Stimulated activated CD4-positive, alpha-beta T cell treated with anti-CD3 and anti-CD28 coated beads, Interleukin-4, amount 100 ng/mL, for 4 hours (primary cell): ENCODE results near the gene ZBTB7B.

Experiments used
- DNase-seq, 2 experiments: peaks; one replicate each; pipeline ENCODE4 v3.0.0-alpha.2; 2020

ZBTB7B gene

GRCh38 chr1:155018617-155019348 lies 16.2 kb downstream of the ZBTB7B start:
- DNase-seq, result no peak

- DNase-seq, result no peak
Observed at GRCh38 chr1:155019377-155020245, 17.0 kb downstream of the ZBTB7B start.

- no peak for DNase-seq
Observed at GRCh38 chr1:155022136-155022926, 19.7 kb downstream of the ZBTB7B start.

- no peak for DNase-seq
Observed at GRCh38 chr1:155022927-155023236, 20.3 kb downstream of the ZBTB7B start.

GRCh38 chr1:155023627-155024026 lies 21.0 kb downstream of the ZBTB7B start:
- no peak for DNase-seq

- no peak for DNase-seq
Observed at GRCh38 chr1:155024315-155024714, 21.7 kb downstream of the ZBTB7B start.

GRCh38 chr1:155026154-155026553 lies 23.6 kb downstream of the ZBTB7B start:
- DNase-seq, result no peak

- DNase-seq, result no peak
Observed at GRCh38 chr1:155026588-155026987, 24.0 kb downstream of the ZBTB7B start.

- no peak for DNase-seq
Observed at GRCh38 chr1:155029513-155030242, 27.1 kb downstream of the ZBTB7B start.

- no peak for DNase-seq
Observed at GRCh38 chr1:155030243-155030795, 27.7 kb downstream of the ZBTB7B start.

GRCh38 chr1:155030899-155031298 lies 28.3 kb downstream of the ZBTB7B start:
- DNase-seq, result no peak

- no peak for DNase-seq
Observed at GRCh38 chr1:155032886-155033285, 30.3 kb downstream of the ZBTB7B start.

- no peak for DNase-seq
Observed at GRCh38 chr1:155033524-155033923, 30.9 kb downstream of the ZBTB7B start, which contains the start of the genes DCST1 and DCST2. DCST1 (plus strand) TSS chr1:155033824; CDS start chr1:155034037, 213 bp downstream. DCST2 (minus strand) TSS chr1:155033781; CDS start chr1:155033701, 80 bp downstream.

GRCh38 chr1:155034318-155035208 lies 32.0 kb downstream of the ZBTB7B start:
- no peak for DNase-seq

- DNase-seq, result no peak
Observed at GRCh38 chr1:155035936-155036335, 33.3 kb downstream of the ZBTB7B start.

- no peak for DNase-seq
Observed at GRCh38 chr1:155037043-155037442, 34.4 kb downstream of the ZBTB7B start.

- DNase-seq, result no peak
Observed at GRCh38 chr1:155037851-155038441, 35.3 kb downstream of the ZBTB7B start.

- no peak for DNase-seq
Observed at GRCh38 chr1:155038602-155039307, 36.2 kb downstream of the ZBTB7B start.

GRCh38 chr1:155039308-155039669 lies 36.7 kb downstream of the ZBTB7B start:
- DNase-seq, result no peak
